IMR-90 (cell line): ENCODE measurements around the gene HTR3E.

Source experiments
- BHLHE40 ChIP-seq: fragments of 150-350 bp; IDR thresholded peaks from 2 replicates; pipeline ENCODE4 v1.6.1; 2016; ENCODE audit warnings: mild to moderate bottlenecking, low read depth, low read length
- CEBPB ChIP-seq: IDR thresholded peaks from 2 replicates; pipeline ENCODE4 v1.6.1; 2012; ENCODE audit warnings: low read depth, low read length, improper control_type of control experiment
- CHD1 ChIP-seq: IDR thresholded peaks from 2 replicates; pipeline ENCODE4 v1.6.1; 2012; ENCODE audit warnings: low read depth, low read length, improper control_type of control experiment
- CTCF ChIP-seq: conservative IDR thresholded peaks from 2 replicates; pipeline ENCODE4 v1.5.1; 2012; ENCODE audit warnings: mild to moderate bottlenecking, low read depth, low read length, improper control_type of control experiment
- FOS ChIP-seq: fragments of 150-350 bp; IDR thresholded peaks from 2 replicates; pipeline ENCODE4 v1.6.1; 2016; ENCODE audit warnings: low read depth, low read length
- MAFK ChIP-seq: IDR thresholded peaks from 2 replicates; pipeline ENCODE4 v1.6.1; 2012; ENCODE audit warnings: low read depth, low read length, improper control_type of control experiment
- MXI1 ChIP-seq: IDR thresholded peaks from 2 replicates; pipeline ENCODE4 v1.6.1; 2012; ENCODE audit warnings: low read depth, mild to moderate bottlenecking, low read length, moderate library complexity, borderline replicate concordance
- POLR2A ChIP-seq: IDR thresholded peaks from 2 replicates; pipeline ENCODE4 v1.6.1; 2012; ENCODE audit warnings: mild to moderate bottlenecking, low read depth, low read length
- RAD21 ChIP-seq: IDR thresholded peaks from 2 replicates; pipeline ENCODE4 v1.6.1; 2012; ENCODE audit warnings: low read length, improper control_type of control experiment
- RCOR1 ChIP-seq: IDR thresholded peaks from 2 replicates; pipeline ENCODE4 v1.6.1; 2012; ENCODE audit warnings: mild to moderate bottlenecking, low read length, improper control_type of control experiment; ENCODE audit not compliant: insufficient replicate concordance
- USF2 ChIP-seq: fragments of 150-350 bp; IDR thresholded peaks from 2 replicates; pipeline ENCODE4 v1.6.1; 2017; ENCODE audit warnings: mild to moderate bottlenecking, antibody characterized with exemption, low read length, low read depth

- TF ChIP-seq RAD21 (no peak), POLR2A (no peak), CTCF (no peak), RCOR1 (no peak), MAFK (no peak), CHD1 (no peak), MXI1 (no peak), FOS (no peak), BHLHE40 (no peak), USF2 (no peak), CEBPB (no peak)
Observed at GRCh38 chr3:184077881-184078280, 19.0 kb upstream of the HTR3E start.
